NCI-H345 (cell line): ENCODE data around the gene PRTG.
"Not testable (repeated sequence)": the region's sequence is repeated elsewhere in the genome, so short reads cannot be mapped to it uniquely, and the experiment has no call there.

Experiments
- DNase-seq: peaks from one replicate; lab custom pipeline; 2025; lab: John Stamatoyannopoulos, UW

The PRTG gene

GRCh38 chr15:55630858-55631257 is 112.1 kb downstream of the PRTG start:
- DNase-seq: no peak

- DNase-seq: no peak
These were observed 114.6 kb downstream of the PRTG start for GRCh38 chr15:55628369-55628730.

DNA sequence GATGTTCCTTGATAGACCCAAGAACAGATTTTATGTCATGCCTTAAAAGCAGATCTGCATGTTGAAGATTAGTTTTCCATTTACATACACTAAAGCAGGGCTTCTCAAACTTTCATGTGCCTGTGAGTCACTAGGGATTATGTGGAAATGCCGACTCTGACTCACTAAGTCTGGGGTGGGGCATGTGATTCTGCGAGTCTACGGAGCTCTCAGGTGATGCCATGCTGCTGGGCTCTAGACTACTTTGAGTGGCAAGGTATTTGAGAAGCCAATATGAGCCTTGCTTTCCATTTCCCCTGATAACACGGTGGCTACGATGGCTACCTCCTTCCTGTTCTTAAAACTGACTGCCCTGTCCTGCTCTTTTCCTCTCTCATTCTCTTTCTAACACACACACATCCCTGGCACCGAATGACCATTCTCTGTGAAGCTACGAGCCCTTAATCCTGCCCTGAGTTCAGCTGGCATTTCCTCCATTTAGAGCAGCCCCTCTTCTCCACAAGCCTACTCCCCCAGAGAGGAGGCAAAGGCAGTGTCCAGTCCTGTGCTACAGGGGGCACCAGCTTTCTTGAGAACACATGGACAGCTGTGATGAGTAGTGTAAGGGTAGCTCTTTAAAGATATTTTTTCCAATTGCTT is 115.1 kb downstream of the PRTG start:
- no peak for DNase-seq

GRCh38 chr15:55619783-55620182 is 123.2 kb downstream of the PRTG start:
- no peak for DNase-seq

DNA sequence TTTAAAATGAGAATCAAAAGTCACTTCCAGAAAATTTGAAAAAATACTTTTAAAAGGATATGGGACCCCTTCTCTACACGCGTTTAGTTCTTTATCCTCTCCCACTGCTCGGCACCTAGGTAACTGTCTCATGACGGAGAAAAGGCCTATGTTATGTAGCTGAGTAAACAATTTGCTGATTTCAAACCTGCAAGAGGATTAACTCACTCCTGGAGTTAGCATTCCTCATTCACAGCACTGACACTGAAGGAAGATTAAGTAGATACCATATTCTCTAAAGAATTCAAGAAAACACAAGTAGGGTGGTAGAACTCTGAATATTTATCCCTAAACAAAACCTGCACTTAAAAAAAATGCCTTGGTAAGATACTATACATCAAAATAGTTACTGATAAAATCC is 124.6 kb downstream of the PRTG start:
- no peak for DNase-seq

DNA sequence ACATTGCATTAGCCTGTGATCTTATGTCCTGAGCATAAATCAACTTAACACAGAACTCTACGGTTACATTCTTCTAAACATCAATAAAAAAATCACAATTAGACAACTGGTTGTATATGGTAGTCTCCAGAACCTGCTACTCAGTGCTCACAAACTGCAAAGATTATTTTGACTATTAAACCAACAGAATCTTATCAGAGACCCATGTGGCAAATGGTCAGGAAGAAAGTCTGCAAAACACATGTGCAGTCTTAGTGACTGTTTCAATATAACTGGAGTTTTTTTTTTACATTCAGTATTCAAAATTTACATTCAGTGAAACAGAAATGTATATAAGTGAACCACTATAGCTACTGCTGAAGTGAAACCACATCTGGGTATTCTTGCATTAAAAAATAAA is 127.5 kb downstream of the PRTG start:
- no peak for DNase-seq

GRCh38 chr15:55613727-55614126 is 129.2 kb downstream of the PRTG start:
- DNase-seq: no peak

DNA sequence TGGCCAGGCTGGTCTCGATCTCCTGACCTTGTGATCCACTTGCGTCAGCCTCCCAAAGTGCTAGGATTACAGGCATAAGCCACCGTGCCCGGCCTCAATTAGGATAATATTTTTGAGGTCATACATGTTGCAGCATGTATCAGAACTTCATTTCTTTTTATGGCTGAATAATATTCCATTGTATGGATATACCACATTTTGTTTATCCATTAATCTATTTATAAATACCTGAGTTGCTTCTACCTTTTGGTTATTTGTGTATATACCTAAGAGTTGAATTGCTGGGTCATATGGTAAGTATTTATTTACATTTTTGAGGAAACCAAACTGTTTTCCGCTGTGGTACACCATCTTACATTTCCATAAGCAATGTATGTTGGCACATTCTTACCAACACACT is 136.7 kb downstream of the PRTG start:
- no peak for DNase-seq

GRCh38 chr15:55601374-55601773 is 141.6 kb downstream of the PRTG start:
- no peak for DNase-seq

DNA sequence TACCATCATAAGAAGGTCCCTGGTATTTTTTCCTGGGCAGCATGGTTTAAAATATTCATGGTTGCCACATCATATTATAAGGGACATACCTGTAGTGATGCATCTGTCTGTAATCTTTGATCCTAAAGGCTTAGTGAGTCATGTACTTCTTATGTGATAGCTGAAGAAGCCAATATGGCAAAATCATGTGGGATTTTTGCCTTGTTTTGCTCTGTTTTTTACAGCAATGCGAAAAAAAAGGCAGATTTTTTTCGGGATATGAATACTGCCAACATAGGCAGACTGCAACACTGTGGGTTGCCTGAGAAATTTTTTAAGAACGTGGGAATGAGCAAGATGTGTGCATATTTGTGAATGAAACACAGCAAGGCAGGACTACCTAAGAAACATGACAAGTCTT is 143.5 kb downstream of the PRTG start:
- no peak for DNase-seq

GRCh38 chr15:55593019-55593418 is 149.9 kb downstream of the PRTG start:
- not testable (repeated sequence) for DNase-seq

DNA sequence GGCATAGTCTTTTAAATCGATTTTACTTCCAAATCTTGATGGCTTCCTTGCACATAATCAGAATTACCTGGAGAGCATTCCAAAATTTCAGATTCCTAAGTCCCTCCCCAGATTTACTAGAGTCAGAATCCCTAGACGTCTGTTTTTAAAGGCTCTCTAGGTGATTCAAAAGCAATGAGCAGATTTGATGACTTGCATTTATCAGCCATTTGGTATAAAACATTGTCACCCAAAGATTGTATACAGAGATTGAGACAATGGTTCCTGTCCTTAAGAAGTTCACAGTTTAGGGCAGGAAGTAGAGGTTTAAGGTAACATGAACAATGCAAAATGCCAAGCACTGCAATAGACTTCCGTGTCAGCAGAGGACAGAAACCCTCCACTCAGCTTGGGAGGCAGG is 152.2 kb downstream of the PRTG start:
- DNase-seq: no peak

DNA sequence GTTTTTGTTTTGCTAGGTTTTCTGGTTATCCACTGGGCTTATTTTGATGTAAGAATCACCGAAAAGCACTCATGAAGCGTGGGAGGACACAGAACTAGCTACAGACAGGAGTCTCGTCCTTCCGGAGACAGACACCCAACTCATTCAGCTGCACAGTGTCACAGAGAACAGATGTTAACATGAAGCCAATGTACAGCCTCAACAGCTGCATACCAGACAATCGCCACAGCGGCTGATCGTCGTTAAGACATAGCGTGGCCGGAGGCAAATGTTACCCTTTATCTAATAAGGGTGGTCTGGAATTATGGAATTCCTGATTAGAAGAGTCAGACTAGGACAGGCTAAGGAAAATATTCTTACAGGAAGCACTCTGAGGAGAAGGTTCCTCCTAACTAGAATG is 153.7 kb downstream of the PRTG start:
- DNase-seq: no peak

GRCh38 chr15:55588815-55589115 is 154.2 kb downstream of the PRTG start:
- no peak for DNase-seq

DNA sequence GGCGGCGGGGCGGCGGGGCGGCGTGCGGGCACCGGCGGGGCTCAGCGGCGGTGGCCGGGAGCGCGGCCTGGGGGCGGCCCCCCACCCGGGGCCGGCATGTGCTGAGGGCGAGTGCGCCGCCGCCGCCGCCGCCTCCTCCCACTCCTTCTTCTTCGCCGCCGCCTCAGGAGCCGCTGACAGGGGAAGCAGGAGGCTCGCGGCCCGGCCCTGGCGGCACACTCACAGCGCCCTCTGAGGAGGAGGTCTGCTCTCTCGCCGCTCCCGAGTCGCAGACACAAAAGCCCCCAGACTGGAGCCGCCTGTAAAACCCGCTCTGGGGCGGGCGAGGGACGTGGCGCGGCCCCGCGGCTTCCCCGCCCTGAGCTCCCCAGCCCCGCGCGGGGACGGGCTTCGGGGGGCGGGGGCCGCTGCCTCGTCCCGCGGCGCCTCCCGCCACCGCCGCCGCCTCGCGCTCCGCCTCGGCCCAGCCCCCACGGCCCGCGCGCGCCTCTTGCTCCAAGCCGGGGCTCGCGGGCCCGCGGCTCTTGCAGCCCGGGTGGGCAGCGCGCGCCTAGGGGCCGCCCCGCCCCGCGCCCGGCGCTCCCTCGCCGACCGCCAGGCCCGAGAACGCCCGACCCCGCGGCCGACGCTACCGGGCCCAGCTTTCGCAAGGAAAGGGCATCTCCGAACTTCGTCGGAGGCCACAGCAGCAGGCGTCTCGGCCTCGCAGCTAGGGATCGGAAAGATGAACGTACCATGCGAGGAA is 154.7 kb downstream of the PRTG start, which contains the start of gene PYGO1:
Gene PYGO1, minus strand, starts transcription at position 276 of the 745 bp plus-strand sequence. CDS start 462 bp downstream, outside the sequence.
- DNase-seq: peak; percentile 57

GRCh38 chr15:55587321-55588069 is 155.5 kb downstream of the PRTG start:
- no peak for DNase-seq

DNA sequence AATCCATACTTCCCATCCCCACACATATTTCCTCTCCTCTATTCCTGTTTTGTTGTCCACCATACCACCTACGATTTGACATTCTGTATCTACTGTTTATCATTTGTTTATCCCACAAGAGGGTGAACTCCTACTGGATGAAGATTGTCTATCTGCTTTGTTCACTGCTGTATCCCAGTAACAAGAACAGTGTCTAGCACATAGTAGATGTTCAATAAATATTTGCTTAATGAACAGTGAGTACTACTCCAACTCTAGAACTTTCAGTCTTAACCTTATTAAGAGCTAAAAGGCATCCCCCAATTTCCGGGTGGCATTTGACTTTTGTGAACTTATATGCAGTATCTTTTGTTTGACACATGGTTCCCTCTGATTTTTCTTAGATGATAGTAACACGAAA is 156.1 kb downstream of the PRTG start:
- DNase-seq: no peak

DNA sequence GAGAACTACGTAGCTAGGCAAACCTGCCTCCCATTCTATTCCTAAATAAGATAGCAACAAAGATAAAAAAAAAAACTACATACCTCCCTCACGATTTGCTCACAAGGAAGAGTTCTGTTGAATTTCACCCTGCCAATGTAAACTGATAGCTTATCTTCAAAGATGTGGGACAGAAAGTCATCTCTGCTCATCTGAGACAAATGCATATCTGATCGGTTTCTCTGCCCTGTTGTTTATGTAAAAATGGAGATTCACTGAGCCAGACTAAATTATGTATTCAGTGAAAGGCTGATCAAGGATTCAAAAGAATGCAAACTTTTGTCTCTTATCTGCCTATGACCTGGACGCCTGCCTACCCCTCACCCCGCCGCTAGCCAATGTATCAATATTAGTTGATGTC is 166.0 kb downstream of the PRTG start:
- DNase-seq: no peak

DNA sequence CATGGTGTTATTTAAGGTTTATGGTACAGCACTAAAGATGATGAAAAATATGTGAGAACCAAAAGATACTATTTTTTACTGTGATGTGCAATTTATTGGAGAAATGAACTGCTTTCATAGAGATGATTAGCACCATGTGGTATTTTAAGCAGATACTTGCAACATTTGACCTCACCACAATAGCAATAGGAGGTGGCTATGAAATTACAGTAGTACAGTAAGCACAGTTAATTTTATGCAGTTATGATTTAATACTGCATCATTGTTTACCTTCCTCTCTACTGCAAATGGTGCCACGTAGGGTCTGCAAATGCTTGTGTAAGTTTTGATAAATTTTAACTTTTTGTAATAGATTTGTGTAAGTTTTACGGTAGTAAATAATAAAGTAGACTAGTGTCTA is 168.9 kb downstream of the PRTG start:
- DNase-seq: no peak

DNA sequence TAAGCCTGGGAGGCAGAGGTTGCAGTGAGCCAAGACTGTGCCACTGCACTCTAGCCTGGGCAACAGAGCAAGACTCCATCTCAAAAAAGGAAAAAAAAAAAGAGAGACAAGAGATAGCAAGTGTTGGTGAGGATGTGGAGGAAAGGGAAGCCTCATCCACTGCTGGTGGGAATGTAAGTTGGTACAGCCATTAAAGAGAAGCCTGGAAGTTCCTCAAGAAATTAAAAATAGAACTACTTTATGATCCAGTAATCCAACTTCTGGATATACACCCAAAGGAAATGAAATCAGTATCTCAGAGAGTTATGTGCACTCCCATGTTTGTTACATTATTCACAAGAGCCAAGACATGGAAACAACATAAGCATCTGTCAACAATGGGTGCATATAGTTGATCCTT is 169.7 kb downstream of the PRTG start:
- DNase-seq: no peak

DNA sequence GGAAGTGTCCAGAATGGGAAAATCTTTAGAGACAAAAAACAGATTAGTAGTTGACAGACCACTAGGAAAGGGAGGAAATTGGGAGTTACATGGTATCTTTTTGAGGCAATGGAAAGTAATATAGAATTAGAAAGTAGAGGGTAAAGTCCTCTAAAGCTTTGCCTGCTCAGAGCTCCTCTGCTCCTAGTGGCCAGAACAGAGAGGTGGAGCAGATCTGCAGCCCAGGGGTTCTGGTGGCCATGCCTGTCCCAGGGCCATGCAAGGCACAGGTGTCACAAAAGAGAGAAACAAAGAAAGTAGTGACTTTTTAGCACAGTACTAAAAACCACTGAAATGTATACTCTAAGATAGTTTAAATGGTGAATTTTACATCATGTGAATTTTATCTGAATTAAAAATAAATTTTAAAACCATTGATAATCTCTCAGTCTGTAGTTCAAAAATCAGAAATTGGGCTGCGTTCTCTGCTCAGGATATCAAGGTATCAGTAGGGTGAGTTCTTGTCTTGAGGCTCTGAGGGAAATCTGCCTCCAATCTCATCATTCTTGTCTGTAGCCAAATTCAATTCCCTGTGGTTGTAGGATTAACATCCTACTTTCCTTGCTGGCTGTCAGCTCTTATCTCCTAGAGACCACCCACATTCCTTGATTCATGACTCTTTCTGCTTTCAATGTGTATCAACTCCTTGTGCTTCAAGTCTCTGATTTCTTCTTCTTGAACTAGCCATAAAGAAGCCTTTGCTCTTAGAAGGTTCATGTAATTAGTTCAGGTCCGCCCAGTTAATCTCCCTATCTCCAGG is 178.4 kb downstream of the PRTG start:
- no peak for DNase-seq

- no peak for DNase-seq
These were observed 180.4 kb downstream of the PRTG start for GRCh38 chr15:55562601-55563000.
